Activated CD4-positive, alpha-beta T cell treated with anti-CD3 and anti-CD28 coated beads, Interleukin-2, amount 10 ng/mL, durations not matched to agents 7 days and 5 days (primary cell): Measurements from ENCODE around the gene GNA12. TPM values are rescaled to one million over a fixed set of nuclear protein-coding genes. Genes with fewer than 3 reads are reported as not detected.

Experiments
- CTCF ChIA-PET: fragments of 350-600 bp; sonication (Branson Sonifier 250); formaldehyde crosslinking; loops from one replicate; lab custom pipeline; 2021; ENCODE audit warnings: antibody characterized with exemption; lab: Charles Lee
- POLR2A ChIA-PET: fragments of 350-600 bp; sonication (Branson Sonifier 250); formaldehyde crosslinking; loops from one replicate; lab custom pipeline; 2021; ENCODE audit warnings: antibody characterized with exemption; lab: Charles Lee
- DNase-seq: peaks from one replicate; pipeline ENCODE4 v3.0.0-alpha.2; 2020
- H3K27ac Mint-ChIP-seq: one replicate; pipeline ENCODE4 v1.8.0; 2021; ENCODE audit warnings: mild to moderate bottlenecking, moderate library complexity, mixed read lengths
- H3K27me3 Mint-ChIP-seq: one replicate; pipeline ENCODE4 v1.8.0; 2021; ENCODE audit warnings: mixed read lengths
- H3K36me3 Mint-ChIP-seq: one replicate; pipeline ENCODE4 v1.8.0; 2021; ENCODE audit warnings: low read depth, mixed read lengths
- H3K4me1 Mint-ChIP-seq: one replicate; pipeline ENCODE4 v1.8.0; 2021; ENCODE audit warnings: mixed read lengths
- H3K4me3 Mint-ChIP-seq: one replicate; pipeline ENCODE4 v1.8.0; 2021; ENCODE audit warnings: mild to moderate bottlenecking, moderate library complexity, mixed read lengths
- H3K9me3 Mint-ChIP-seq: one replicate; pipeline ENCODE4 v1.8.0; 2021; ENCODE audit warnings: mixed read lengths
- total RNA-seq, 2 experiments: library from RNA; stranded (reverse); gene quantifications; one replicate each; pipeline ENCODE4 v1.2.3, GENCODE V29; 2021

Gene GNA12
- total RNA-seq, 2 experiments from 2014 or later, result 16.2 to 17.1 TPM

DNA sequence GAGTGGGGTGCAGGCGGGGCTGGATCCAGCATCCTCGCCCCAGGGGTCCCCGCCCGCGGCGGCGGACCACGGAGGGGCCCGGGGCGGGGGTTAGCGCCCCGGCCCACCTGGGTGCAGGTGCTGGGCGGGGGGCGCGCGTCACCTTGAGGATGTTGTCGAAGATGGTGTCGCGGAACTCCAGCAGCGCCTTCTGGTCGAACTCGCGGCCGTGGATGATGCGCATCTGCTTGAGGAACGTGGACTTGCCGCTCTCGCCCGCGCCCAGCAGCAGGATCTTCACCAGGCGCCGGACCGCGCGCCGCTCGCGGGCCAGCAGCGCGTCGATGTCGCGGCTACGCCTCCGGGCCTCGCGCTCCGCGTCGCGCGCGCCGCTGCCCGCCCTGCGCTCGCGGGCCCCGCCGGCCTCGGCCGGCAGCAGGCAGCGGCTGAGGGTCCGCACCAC, 376 bp downstream of the GNA12 start:
- ChIA-PET POLR2A (interaction anchor here (0.6 kb wide), 1 partner anchor 774 kb away, joined by 4 read pairs; no protein-coding TSS in a partner anchor), CTCF (interaction anchor here (0.6 to 1.2 kb wide), 2 partner anchors 15 to 494 kb away, joined by 3 to 4 read pairs; no protein-coding TSS in a partner anchor)
- peak; percentile 38 for DNase-seq
- H3K36me3 Mint-ChIP-seq, result peaks cover 10% of the 10 kb centered on the region
- peak overlapping the region; percentile 75 for H3K4me3 Mint-ChIP-seq
- H3K4me1 Mint-ChIP-seq, result peaks cover 31% of the 10 kb centered on the region
- H3K27ac Mint-ChIP-seq, result peak overlapping the region; percentile 59
- H3K9me3 Mint-ChIP-seq, result no peaks in the 10 kb centered on the region
- H3K27me3 Mint-ChIP-seq, result no peaks in the 10 kb centered on the region

DNA sequence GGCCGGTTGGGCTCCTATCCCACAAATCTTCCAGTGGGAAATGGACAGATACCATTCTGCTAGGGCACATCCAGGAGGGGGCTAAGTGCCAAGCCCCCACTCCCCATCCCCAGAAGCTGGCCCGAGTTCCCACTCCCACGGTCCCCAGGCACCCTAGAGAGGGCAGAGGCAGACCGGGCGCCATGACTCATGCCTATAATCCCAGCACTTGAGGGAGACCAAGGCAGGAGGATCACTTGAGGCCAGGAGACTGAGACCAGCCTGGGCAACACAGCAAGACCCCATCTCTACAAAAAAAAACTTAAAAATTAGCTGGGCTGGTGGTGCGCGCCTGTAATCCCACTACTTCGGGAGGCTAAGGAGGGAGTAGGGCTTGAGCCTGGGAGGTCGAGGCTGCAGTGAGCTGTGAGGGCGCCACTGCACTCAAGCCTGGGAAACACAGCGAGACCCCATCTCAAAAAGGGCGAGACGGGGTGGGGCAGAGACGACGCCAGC, 870 bp downstream of the GNA12 start:
- Mint-ChIP-seq H3K36me3 (peaks cover 11% of the 10 kb centered on the region), H3K4me3 (peak overlapping the region; percentile 75), H3K27me3 (no peaks in the 10 kb centered on the region), H3K4me1 (peaks cover 32% of the 10 kb centered on the region), H3K27ac (peak overlapping the region; percentile 85), H3K9me3 (no peaks in the 10 kb centered on the region)
- CTCF ChIA-PET, result interaction anchor here (0.6 to 1.2 kb wide), 2 partner anchors 16 to 494 kb away, joined by 3 to 4 read pairs; no protein-coding TSS in a partner anchor
- POLR2A ChIA-PET, result interaction anchor here (0.6 kb wide), 1 partner anchor 774 kb away, joined by 4 read pairs; no protein-coding TSS in a partner anchor
- no peak for DNase-seq

DNA sequence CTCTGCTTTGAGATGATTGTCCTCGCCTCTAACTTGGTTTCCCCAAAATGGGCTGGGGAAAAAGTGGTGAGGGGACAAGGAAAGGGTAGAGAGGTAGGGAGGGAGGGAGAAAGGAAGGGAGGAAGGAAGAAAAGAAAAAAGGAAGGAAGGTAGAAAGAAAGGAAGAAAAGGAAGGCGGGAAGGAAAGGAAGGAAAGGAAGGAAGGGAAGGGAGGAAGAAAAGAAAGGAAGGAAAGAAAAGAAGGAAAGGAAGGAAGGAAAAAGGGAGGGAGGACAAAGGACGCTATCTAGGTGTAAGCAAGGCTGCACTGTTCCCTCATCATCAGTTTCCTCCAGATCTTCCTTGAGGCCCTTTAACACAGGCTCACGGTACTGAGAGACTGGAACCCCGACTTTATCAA, 2.2 kb downstream of the GNA12 start:
- Mint-ChIP-seq H3K4me1 (peaks cover 41% of the 10 kb centered on the region), H3K27ac (no peak overlapping the region), H3K9me3 (no peaks in the 10 kb centered on the region), H3K27me3 (no peaks in the 10 kb centered on the region), H3K36me3 (peaks cover 13% of the 10 kb centered on the region), H3K4me3 (no peak overlapping the region)
- no peak for DNase-seq
- CTCF ChIA-PET, result no interaction called here
- POLR2A ChIA-PET, result no interaction called here

DNA sequence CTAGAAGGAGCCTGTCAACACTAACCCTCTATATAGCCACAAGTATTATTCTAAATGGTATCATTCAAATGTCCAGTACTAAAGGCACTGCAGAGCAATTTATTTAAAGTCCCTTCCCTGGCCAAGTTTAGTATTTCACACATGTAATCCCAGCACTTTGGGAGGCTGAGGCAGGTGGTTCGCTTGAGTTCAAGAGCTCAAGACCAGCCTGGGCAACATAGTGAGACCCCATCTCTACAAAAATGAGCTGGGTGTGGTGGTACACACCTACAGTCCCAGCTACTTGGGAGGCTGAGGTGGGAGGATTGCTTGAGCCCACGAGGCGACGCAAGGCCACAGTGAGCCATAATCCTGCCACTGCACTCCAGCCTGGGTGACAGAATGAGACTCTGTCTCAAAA, 3.6 kb downstream of the GNA12 start:
- Mint-ChIP-seq H3K36me3 (peaks cover 21% of the 10 kb centered on the region), H3K4me3 (no peak overlapping the region), H3K4me1 (peaks cover 45% of the 10 kb centered on the region), H3K27me3 (no peaks in the 10 kb centered on the region), H3K27ac (no peak overlapping the region), H3K9me3 (no peaks in the 10 kb centered on the region)
- ChIA-PET POLR2A (no interaction called here), CTCF (interaction anchor here (1.0 to 1.5 kb wide), 3 partner anchors 9 to 57 kb away, joined by 3 read pairs; no protein-coding TSS in a partner anchor)
- DNase-seq, result no peak

DNA sequence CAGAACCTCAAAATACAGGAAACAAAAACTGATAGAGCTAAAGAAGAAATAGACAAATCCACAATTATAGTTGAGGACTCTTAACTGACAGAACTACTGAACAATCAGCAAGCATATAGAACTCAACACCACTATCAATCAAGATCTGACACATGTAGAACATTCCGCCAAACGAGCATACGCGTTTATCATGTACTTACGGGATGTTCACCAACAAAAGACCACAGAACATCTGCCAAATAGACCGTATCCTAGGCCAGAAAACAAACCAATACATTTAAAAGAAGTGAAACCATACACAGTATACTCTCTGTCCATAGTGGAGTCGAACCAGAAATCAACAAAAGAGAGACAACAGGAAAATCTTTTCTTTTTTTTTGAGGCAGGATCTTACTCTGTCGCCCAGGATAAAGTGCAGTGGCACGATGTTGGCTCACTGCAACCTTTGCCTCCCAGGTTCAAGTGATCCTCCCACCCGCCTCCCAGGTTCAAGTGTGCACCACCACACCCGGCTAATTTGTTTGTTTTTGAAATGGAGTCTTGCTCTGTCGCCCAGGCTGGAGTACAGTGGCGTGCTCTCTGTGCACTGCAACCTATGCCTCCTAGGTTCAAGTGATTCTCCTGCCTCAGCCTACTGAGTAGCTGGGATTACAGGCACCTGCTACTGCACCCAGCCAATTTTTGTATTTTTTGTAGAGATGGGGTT, 5.1 kb downstream of the GNA12 start:
- Mint-ChIP-seq H3K4me1 (peaks cover 39% of the 10 kb centered on the region), H3K27ac (no peak overlapping the region), H3K9me3 (no peaks in the 10 kb centered on the region), H3K27me3 (no peaks in the 10 kb centered on the region), H3K36me3 (peaks cover 27% of the 10 kb centered on the region), H3K4me3 (no peak overlapping the region)
- CTCF ChIA-PET, result interaction anchor here (1.5 kb wide), 1 partner anchor 8 kb away, joined by 3 read pairs; no protein-coding TSS in a partner anchor
- POLR2A ChIA-PET, result no interaction called here
- DNase-seq, result no peak

DNA sequence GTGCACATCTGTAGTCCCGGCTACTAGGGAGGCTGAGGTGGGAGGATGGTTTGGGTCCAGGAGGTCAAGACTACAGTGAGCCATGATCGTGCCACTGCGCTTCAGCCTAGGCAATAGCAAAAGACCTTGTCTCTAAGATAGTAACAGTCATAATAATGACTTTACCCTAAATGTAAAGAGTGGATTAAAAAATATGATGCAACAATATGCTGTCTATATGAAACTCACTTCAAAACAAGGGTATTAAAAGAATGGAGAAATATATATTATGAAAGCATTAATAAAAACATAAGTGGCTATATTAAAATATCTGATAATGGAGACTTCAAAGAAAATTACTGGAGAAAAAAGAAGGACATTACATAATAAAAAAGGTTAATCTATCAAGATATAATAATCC, 5.7 kb downstream of the GNA12 start:
- Mint-ChIP-seq H3K27ac (no peak overlapping the region), H3K36me3 (peaks cover 27% of the 10 kb centered on the region), H3K4me1 (peaks cover 39% of the 10 kb centered on the region), H3K4me3 (no peak overlapping the region), H3K9me3 (no peaks in the 10 kb centered on the region), H3K27me3 (no peaks in the 10 kb centered on the region)
- ChIA-PET CTCF (no interaction called here), POLR2A (no interaction called here)
- DNase-seq, result no peak

DNA sequence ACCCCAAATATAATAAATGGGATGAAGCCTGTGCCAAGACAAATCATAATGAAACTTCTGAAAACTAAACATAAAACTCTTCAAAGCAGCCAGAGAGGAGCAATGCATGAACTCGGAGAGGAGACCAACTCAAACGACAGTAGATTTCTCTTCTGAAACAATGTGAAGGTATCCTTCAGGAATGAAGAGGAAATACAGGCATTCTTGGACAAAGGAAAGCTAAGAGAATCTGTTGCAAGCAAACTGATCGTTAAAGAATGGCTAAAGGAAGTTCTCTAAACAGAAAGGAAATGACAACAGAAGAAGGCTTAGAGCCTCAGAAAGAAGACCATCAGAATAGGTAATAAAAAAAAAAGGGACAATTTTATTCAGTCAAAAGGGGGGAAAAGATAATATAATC, 6.6 kb downstream of the GNA12 start:
- H3K9me3 Mint-ChIP-seq, result no peaks in the 10 kb centered on the region
- peak overlapping the region; percentile 21 for H3K4me3 Mint-ChIP-seq
- H3K4me1 Mint-ChIP-seq, result peaks cover 30% of the 10 kb centered on the region
- H3K27ac Mint-ChIP-seq, result peak overlapping the region; percentile 37
- H3K36me3 Mint-ChIP-seq, result peaks cover 27% of the 10 kb centered on the region
- ChIA-PET CTCF (no interaction called here), POLR2A (no interaction called here)
- no peaks in the 10 kb centered on the region for H3K27me3 Mint-ChIP-seq
- DNase-seq, result no peak

DNA sequence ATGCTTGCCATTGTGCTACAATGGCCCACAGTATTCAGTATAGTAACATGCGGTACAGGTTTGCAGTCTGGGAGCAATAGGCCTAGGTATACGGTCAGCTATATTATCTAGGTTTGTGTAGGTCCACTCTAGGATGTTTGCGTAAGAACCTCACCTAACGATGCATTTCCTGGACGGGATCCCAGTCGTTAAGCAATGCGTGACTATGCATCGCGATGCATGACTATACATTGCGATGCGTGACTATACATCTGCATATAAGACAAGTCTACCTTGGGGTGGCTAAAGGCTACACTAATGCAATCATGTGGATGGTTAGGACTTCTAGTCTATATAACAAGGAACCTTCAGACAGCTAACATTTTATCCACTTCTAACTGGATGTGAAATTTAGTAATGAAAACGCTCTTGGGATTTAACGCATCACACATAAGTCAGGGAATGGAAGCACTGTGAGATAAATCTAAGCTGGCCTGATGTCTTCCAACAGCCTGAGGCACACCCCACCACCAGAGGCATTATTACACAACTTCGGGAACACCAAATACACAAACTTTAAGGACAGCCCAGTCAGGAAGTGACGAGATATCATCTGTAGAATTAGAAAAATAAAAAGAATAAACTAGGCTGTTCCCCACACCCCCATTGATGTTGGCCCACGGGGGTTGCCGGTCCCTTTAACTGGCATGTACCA, 9.2 kb downstream of the GNA12 start:
- DNase-seq, result no peak
- CTCF ChIA-PET, result no interaction called here
- Mint-ChIP-seq H3K36me3 (peaks cover 19% of the 10 kb centered on the region), H3K4me1 (peaks cover 20% of the 10 kb centered on the region), H3K27me3 (no peaks in the 10 kb centered on the region), H3K27ac (peak overlapping the region; percentile 55), H3K4me3 (no peak overlapping the region), H3K9me3 (no peaks in the 10 kb centered on the region)
- POLR2A ChIA-PET, result no interaction called here

DNA sequence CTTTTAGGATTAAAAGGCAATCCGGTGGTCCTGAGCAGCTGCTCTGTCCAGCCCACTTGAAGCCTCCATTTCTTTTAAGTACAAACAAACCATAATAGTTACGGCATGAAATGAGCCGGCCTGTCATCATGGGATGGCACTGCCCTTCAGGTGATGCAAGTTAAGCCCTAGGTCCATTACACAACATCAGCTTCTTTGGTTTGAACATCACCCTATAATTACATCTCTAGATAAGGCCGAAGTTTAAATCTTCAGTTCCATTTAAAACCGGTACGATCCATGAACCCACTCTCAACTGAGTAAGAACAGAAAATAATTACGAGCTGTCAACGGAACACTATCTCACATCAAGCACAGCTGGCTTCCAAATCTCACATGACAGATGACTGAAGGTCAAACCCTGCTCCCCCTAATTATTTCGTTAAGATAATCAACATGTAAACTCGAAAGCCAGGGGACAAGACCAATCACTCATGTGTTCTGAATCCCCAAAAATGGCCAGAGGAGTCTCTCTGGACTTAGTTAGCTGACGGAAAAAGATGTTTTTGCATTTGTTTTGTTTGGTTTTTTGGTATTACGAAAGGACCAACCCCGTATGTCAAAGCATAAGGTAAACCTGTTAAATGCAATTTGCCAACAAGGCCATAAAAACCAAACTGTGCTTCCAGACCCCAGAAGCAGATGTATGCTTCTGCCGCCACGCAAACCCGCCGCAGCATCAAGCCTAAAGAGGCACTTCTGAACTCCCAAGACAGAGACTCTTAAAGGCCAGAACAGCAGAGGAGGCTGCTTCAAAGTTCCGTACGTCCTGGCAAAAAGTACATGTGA, 10.8 kb downstream of the GNA12 start:
- H3K4me1 Mint-ChIP-seq, result peaks cover 16% of the 10 kb centered on the region
- peaks cover 16% of the 10 kb centered on the region for H3K36me3 Mint-ChIP-seq
- no peaks in the 10 kb centered on the region for H3K9me3 Mint-ChIP-seq
- no peaks in the 10 kb centered on the region for H3K27me3 Mint-ChIP-seq
- H3K4me3 Mint-ChIP-seq, result no peak overlapping the region
- DNase-seq, result no peak
- ChIA-PET POLR2A (interaction anchor here (0.6 kb wide), 1 partner anchor 48 kb away, joined by 3 read pairs; no protein-coding TSS in a partner anchor), CTCF (no interaction called here)
- no peak overlapping the region for H3K27ac Mint-ChIP-seq

DNA sequence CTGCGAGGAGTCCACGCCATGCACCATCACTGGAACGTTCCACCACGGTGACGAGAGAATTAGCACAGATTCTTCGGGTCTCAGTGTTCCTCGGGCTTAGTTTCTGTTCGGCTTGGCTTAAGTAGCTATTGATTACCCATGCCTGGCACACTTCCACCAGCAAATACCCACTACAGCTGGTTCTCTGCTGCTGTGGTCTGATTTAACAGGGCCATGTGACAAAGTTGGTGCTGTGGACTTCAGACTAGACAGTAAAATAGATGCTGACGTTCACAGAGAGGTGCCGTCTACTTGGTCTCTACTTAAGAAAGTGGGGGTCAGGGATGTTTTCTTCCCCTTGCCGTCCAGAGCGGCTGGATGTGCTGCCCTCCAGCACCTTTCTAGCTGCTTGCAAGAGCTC, 11.6 kb downstream of the GNA12 start:
- no peak overlapping the region for H3K27ac Mint-ChIP-seq
- H3K4me3 Mint-ChIP-seq, result no peak overlapping the region
- POLR2A ChIA-PET, result no interaction called here
- no peaks in the 10 kb centered on the region for H3K27me3 Mint-ChIP-seq
- DNase-seq, result no peak
- H3K36me3 Mint-ChIP-seq, result peaks cover 14% of the 10 kb centered on the region
- no peaks in the 10 kb centered on the region for H3K9me3 Mint-ChIP-seq
- peaks cover 10% of the 10 kb centered on the region for H3K4me1 Mint-ChIP-seq
- CTCF ChIA-PET, result no interaction called here

DNA sequence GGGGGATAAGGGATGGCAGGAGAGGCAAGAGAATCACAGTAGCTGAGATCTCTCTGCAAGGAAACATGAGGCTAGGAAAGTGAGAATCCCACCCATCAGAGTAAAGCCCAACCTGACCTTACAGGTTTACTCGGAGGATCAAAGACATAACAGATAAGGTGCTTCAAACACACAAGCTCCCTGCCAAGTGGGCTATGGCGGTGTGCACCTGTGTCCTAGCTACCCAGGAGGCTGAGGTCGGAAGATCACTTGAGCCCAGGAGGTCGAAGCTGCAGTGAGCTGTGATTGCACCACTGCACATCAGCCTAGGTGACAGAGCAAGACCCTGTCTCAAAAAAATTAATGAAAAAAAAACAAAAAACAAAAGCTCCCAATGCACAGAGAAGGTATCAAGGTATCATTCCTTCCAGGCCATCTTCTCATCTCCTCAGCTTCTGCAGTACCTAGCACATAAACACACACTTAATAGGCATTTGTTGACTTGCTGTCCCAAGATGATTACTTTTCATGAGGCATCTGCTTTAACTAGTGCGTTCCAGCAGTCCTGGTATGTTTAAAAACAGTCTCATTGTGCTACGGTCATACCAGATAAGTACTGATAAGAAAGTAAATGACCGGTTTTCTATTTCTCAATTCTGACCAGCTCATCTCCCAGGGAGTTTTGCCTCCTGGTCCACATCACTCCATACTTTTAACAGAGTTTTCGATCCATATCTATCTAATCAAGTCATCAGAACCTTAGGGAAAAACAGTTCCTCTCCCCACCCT, 13.3 kb downstream of the GNA12 start:
- Mint-ChIP-seq H3K27ac (peak overlapping the region; percentile 27), H3K4me3 (no peak overlapping the region), H3K4me1 (no peaks in the 10 kb centered on the region), H3K36me3 (peaks cover 9% of the 10 kb centered on the region), H3K27me3 (no peaks in the 10 kb centered on the region), H3K9me3 (no peaks in the 10 kb centered on the region)
- ChIA-PET CTCF (interaction anchor here (1.3 to 1.5 kb wide), 2 partner anchors 9 to 11 kb away, joined by 3 read pairs; no protein-coding TSS in a partner anchor), POLR2A (no interaction called here)
- no peak for DNase-seq

DNA sequence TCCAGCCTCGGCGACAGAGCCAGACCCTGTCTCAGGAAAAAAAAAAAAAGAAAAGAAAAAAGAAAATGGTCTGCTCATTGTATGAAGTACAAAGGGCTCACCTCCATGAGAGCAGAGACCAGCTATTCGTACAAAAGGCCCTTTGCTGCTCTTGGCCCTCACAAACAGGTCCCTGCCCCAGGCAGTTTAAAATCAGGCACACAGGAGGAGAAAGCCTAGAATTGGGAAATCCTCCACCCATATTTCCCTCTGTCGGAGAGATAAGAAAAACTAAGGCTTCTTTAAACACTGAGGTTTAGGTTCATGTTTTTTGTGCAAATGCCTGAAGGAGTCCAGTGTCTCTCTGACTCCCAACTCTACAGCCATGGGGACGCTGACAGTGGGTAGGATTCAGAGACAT, 15.1 kb downstream of the GNA12 start:
- no peak for DNase-seq
- no peaks in the 10 kb centered on the region for H3K27me3 Mint-ChIP-seq
- H3K36me3 Mint-ChIP-seq, result no peaks in the 10 kb centered on the region
- ChIA-PET CTCF (interaction anchor here (0.7 kb wide), 1 partner anchor 59 kb away, joined by 3 read pairs; no protein-coding TSS in a partner anchor), POLR2A (no interaction called here)
- peaks cover 3% of the 10 kb centered on the region for H3K4me1 Mint-ChIP-seq
- H3K4me3 Mint-ChIP-seq, result no peak overlapping the region
- H3K27ac Mint-ChIP-seq, result no peak overlapping the region
- no peaks in the 10 kb centered on the region for H3K9me3 Mint-ChIP-seq
